K562 (cell line): Measurements from ENCODE around the gene DBNL.

Source experiments
- LARP7 ChIP-seq: fragments of 450-650 bp; IDR thresholded peaks from 2 replicates; pipeline ENCODE4 v1.6.1; 2016
- MAX ChIP-seq: sonication (generic); formaldehyde crosslinking; IDR thresholded peaks from 2 replicates; pipeline ENCODE4 v1.9.0; 2022; ENCODE audit warnings: mild to moderate bottlenecking, missing genetic modification reagents
- MITF ChIP-seq: IDR thresholded peaks from 2 replicates; pipeline ENCODE4 v1.6.1; 2014; ENCODE audit warnings: antibody characterized with exemption
- MXI1 ChIP-seq: IDR thresholded peaks from 2 replicates; pipeline ENCODE4 v1.6.1; 2011; ENCODE audit warnings: low read depth, mild to moderate bottlenecking, improper control_type of control experiment, low read length
- SRSF9 ChIP-seq: fragments of 200-400 bp; formaldehyde crosslinking; IDR thresholded peaks from 2 replicates; pipeline ENCODE4 v1.6.1; 2017; ENCODE audit warnings: low read depth, low read length, borderline replicate concordance
- TAF9B ChIP-seq: fragments of 450-650 bp; IDR thresholded peaks from 2 replicates; pipeline ENCODE4 v1.6.1; 2018; ENCODE audit warnings: mild to moderate bottlenecking; ENCODE audit not compliant: partially characterized antibody
- USF1 ChIP-seq: sonication (generic); formaldehyde crosslinking; IDR thresholded peaks from 2 replicates; pipeline ENCODE4 v1.9.0; 2022; ENCODE audit warnings: mild to moderate bottlenecking, missing genetic modification reagents
- ZBTB8A ChIP-seq: fragments of 450-650 bp; IDR thresholded peaks from 2 replicates; pipeline ENCODE4 v1.6.1; 2018; ENCODE audit warnings: mild to moderate bottlenecking, moderate library complexity; ENCODE audit not compliant: partially characterized antibody
- ZFX ChIP-seq: sonication (generic); formaldehyde crosslinking; IDR thresholded peaks from 2 replicates; pipeline ENCODE4 v1.8.0; 2022; ENCODE audit warnings: mild to moderate bottlenecking, missing genetic modification reagents, moderate library complexity
- ZNF431 ChIP-seq: sonication (generic); formaldehyde crosslinking; IDR thresholded peaks from 2 replicates; pipeline ENCODE4 v1.8.0; 2022; ENCODE audit warnings: mild to moderate bottlenecking, missing genetic modification reagents

- TF ChIP-seq TAF9B (no peak), ZNF431 (CRISPR knock-in tag) (no peak), MITF (no peak), MAX (CRISPR knock-in tag) (no peak), MXI1 (no peak), USF1 (no peak), LARP7 (no peak), SRSF9 (no peak), ZFX (CRISPR knock-in tag) (no peak), ZBTB8A (no peak)
Measured at GRCh38 chr7:44103566-44103922, 59.0 kb downstream of the DBNL start.
